Measurements from ENCODE around the gene TAT.

DNA sequence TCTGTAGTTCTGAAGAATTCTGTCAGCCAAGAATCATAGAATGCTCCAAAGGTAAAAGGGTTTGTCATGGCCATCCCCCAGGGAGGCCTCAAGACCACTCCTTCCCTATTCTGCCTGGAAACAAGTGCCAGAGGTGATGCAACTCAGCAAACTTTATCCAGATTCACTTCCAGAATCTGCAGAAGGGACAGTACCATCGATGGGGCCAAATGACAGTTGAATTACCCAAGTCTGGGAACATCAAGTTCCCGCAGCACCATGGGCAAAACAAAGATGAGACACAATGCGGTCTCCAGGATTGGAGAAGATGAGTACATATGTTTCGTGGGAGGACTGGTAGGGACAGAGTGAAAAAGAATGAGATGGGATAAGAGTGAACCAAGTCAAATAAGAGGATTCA, 13.7 kb upstream of the TAT start:
- no peak for TF ChIP-seq RFX5 (IDR thresholded peaks at IDR 0.05; ENCODE audit: low read length)
- TF ChIP-seq, protein P1, sequence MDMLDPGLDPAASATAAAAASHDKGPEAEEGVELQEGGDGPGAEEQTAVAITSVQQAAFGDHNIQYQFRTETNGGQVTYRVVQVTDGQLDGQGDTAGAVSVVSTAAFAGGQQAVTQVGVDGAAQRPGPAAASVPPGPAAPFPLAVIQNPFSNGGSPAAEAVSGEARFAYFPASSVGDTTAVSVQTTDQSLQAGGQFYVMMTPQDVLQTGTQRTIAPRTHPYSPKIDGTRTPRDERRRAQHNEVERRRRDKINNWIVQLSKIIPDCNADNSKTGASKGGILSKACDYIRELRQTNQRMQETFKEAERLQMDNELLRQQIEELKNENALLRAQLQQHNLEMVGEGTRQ (IDR thresholded peaks at IDR 0.05; ENCODE audit: borderline replicate concordance, low read depth, low read length): no peak
- TF ChIP-seq, protein P2, sequence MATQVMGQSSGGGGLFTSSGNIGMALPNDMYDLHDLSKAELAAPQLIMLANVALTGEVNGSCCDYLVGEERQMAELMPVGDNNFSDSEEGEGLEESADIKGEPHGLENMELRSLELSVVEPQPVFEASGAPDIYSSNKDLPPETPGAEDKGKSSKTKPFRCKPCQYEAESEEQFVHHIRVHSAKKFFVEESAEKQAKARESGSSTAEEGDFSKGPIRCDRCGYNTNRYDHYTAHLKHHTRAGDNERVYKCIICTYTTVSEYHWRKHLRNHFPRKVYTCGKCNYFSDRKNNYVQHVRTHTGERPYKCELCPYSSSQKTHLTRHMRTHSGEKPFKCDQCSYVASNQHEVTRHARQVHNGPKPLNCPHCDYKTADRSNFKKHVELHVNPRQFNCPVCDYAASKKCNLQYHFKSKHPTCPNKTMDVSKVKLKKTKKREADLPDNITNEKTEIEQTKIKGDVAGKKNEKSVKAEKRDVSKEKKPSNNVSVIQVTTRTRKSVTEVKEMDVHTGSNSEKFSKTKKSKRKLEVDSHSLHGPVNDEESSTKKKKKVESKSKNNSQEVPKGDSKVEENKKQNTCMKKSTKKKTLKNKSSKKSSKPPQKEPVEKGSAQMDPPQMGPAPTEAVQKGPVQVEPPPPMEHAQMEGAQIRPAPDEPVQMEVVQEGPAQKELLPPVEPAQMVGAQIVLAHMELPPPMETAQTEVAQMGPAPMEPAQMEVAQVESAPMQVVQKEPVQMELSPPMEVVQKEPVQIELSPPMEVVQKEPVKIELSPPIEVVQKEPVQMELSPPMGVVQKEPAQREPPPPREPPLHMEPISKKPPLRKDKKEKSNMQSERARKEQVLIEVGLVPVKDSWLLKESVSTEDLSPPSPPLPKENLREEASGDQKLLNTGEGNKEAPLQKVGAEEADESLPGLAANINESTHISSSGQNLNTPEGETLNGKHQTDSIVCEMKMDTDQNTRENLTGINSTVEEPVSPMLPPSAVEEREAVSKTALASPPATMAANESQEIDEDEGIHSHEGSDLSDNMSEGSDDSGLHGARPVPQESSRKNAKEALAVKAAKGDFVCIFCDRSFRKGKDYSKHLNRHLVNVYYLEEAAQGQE (IDR thresholded peaks at IDR 0.05; ENCODE audit: low read depth, low read length): no peak
